IPS-NIHi7 (cell line): ENCODE measurements around the gene ADH4.
"Not testable (repeated sequence)": the region's sequence is repeated elsewhere in the genome, so short reads cannot be mapped to it uniquely, and the experiment has no call there.

Experiments used
- DNase-seq: peaks from one replicate; pipeline ENCODE4 v3.0.0; 2012; ENCODE audit warnings: mixed read lengths; ENCODE audit errors: extremely low spot score

The ADH4 gene

GRCh38 chr4:99134586-99134985 lies 9.5 kb downstream of the ADH4 start:
- no peak for DNase-seq

- DNase-seq: no peak
These were observed 12.7 kb downstream of the ADH4 start for GRCh38 chr4:99131378-99131777.

- no peak for DNase-seq
These were observed 17.7 kb downstream of the ADH4 start for GRCh38 chr4:99126376-99126775.

- DNase-seq: no peak
These were observed 23.1 kb downstream of the ADH4 start for GRCh38 chr4:99121008-99121407.

GRCh38 chr4:99120501-99120900 lies 23.6 kb downstream of the ADH4 start:
- DNase-seq: no peak

GRCh38 chr4:99117876-99118693 lies 26.0 kb downstream of the ADH4 start:
- DNase-seq: no peak

GRCh38 chr4:99117122-99117841 lies 26.8 kb downstream of the ADH4 start:
- not testable (repeated sequence) for DNase-seq

GRCh38 chr4:99109286-99109685 lies 34.8 kb downstream of the ADH4 start:
- not testable (repeated sequence) for DNase-seq

GRCh38 chr4:99104153-99104552 lies 39.9 kb downstream of the ADH4 start:
- no peak for DNase-seq

- no peak for DNase-seq
These were observed 40.9 kb downstream of the ADH4 start for GRCh38 chr4:99103166-99103565.

GRCh38 chr4:99102634-99103033 lies 41.5 kb downstream of the ADH4 start:
- no peak for DNase-seq

GRCh38 chr4:99100876-99101275 lies 43.2 kb downstream of the ADH4 start:
- DNase-seq: no peak

GRCh38 chr4:99099814-99100213 lies 44.3 kb downstream of the ADH4 start:
- DNase-seq: not testable (repeated sequence)

- DNase-seq: no peak
These were observed 44.8 kb downstream of the ADH4 start for GRCh38 chr4:99099311-99099710.

GRCh38 chr4:99091841-99092240 lies 52.3 kb downstream of the ADH4 start:
- not testable (repeated sequence) for DNase-seq

- DNase-seq: no peak
These were observed 52.9 kb downstream of the ADH4 start for GRCh38 chr4:99091216-99091575.

GRCh38 chr4:99090481-99091215 lies 53.4 kb downstream of the ADH4 start:
- DNase-seq: no peak

GRCh38 chr4:99088481-99089365 lies 55.4 kb downstream of the ADH4 start, which contains the start of gene ADH5:
Gene ADH5 (minus strand): TSS chr4:99088788. CDS start chr4:99088700, 88 bp downstream.
- peak; percentile 92 for DNase-seq

- DNase-seq: peak; percentile 41
These were observed 56.1 kb downstream of the ADH4 start for GRCh38 chr4:99088023-99088449.

- no peak for DNase-seq
These were observed 59.5 kb downstream of the ADH4 start for GRCh38 chr4:99084595-99084994.

- no peak for DNase-seq
These were observed 61.9 kb downstream of the ADH4 start for GRCh38 chr4:99082192-99082591.
